Hematopoietic multipotent progenitor cell treated with erythropoietin and hydrocortisone succinate and interleukin-3 and kit ligand, for 4 days (in vitro differentiated cells): ENCODE measurements around the gene GRAMD1C.

Experiments used
- DNase-seq: peaks from one replicate; pipeline ENCODE4 v3.0.0-alpha.2; 2015

Gene GRAMD1C

DNA sequence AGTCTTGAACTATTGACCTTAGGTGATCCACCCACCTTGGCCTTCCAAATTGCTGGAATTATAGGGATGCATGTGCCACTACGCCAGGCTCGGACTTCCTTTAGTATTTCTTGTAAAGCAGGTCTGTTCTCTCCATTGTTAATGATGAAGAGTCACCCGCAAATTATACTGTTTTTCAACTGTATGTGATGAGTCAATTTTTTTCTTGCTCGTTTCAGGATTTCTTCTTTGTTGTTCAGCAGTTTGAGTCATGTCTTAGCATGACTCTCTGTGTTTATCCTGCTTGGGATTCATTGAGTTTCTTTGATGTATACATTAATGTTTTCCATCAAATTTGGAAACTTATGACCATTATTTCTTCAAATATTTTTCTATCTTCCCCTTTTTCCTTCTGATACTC is 28.9 kb downstream of the GRAMD1C start:
- DNase-seq: no peak

GRCh38 chr3:113873293-113873692 is 34.7 kb downstream of the GRAMD1C start:
- no peak for DNase-seq

DNA sequence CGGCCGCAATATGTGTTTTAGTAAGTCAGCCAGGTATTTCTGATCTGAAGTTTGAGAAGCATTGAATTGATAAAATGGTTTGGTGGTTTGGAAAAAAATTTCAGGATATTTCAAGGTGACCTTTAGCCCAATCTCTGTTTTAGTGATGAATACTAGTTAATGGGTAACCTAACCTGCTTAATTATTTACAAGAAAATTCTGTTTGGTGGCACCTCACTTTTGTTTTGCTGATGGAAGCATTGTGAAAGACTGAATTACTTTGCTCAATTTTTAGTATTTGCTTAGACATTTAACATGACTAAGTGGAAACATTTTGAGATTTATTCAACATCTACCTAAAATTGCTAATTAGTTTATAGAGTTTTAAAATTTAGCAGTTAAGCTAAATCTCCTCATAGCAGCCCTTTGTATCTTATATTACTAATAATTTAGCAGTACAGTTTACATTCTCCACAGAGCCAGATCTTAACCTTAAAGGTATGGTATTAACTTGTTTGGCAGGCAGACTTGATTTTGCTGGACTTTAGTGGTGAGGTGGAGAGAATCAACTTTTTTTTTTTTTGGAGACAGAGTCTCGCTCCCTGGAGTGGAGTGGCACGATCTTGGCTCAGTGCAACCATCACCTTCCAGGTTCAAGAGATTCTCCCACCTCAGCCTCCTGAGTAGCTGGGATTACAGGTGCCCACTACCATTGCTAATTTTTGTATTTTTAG is 35.4 kb downstream of the GRAMD1C start:
- no peak for DNase-seq

GRCh38 chr3:113878403-113878802 is 39.8 kb downstream of the GRAMD1C start:
- no peak for DNase-seq

DNA sequence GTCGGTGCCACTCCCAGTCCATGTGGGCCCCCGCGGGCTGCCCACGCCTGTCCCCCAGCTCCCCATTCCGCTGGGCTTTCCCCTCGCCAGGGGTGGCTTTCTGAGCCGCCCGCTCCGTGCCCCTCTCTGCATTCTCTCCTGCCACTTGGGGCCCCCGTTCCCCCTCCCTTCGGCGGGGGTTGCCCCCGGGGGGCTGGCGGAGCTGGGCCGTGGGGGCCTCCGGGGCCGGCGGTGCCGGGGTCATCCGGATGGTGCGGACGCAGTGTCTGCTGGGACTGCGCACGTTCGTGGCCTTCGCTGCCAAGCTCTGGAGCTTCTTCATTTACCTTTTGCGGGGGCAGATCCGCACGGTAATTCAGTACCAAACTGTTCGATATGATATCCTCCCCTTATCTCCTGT is 46.5 kb downstream of the GRAMD1C start:
- no peak for DNase-seq

DNA sequence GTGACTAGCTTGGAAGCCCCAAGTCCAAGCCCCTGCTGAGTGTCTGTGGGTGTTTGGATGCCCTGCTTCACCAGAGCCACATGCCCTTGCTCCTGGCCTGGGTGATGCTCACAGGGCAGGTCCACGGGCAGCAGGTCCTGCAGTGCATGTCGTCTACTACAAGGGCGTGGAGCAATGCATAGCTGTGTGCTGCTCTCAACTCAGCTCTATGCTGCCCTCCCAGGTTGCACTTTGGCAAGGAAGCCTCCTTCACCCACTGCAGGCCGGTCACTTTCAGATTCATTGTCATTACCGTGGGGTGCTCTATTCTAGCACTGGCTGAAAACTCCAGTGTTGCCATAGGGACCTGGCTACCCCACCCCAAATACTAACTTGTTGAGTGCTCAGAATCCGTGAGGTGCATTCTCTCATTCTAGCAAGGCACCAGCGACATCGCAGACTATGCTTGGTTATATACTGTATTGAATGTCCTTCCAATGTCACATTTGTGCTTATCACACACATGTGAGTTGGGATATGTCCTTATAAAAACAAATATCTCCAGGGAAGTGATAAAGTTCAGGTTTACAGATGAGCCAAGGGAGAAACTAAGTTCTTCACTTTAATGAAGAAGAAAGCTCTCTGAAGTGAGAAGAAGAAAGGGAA is 51.8 kb downstream of the GRAMD1C start:
- no peak for DNase-seq

DNA sequence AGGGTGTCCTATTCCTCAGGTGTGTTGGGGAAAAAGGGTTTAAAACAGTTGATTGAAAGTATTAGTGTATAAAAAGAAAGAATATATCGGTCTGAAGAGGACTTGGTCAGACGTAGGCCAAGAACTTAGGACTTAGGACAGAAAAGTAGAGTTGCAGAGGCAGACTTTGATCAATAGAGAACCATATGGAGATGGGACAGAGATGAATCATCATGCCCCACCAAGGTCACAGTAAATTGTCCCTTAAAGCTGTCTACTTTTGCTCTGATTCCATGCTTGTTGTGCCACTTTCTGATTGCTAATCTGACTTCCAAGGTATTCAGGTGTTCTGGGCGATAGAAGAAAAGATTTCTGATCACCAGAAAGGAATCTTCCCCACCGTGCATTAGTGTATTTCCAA is 56.3 kb downstream of the GRAMD1C start:
- no peak for DNase-seq

GRCh38 chr3:113895964-113896363 is 57.4 kb downstream of the GRAMD1C start:
- DNase-seq: no peak

GRCh38 chr3:113896930-113897329 is 58.3 kb downstream of the GRAMD1C start:
- no peak for DNase-seq

DNA sequence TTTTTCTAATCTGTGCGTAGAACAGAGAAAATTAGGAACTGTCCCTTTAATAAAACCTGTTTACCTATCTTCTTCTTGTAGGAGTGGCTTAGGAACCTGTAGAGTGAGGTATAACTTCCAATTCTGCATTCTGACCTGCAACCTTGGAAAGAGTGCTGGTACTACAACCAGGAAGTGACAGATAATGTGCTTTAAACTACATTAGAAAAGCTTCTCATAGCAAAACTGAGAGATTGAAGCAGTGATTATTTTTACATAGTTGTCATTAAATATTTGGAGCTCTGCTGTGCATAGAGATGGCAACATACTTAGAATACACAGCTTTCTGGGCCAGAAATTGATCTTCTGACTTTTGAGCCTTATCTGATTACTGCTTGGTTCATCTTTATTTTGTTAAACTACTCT is 58.8 kb downstream of the GRAMD1C start:
- no peak for DNase-seq

- peak; percentile 46 for DNase-seq
Measured at GRCh38 chr3:113898892-113899291, 60.3 kb downstream of the GRAMD1C start.

DNA sequence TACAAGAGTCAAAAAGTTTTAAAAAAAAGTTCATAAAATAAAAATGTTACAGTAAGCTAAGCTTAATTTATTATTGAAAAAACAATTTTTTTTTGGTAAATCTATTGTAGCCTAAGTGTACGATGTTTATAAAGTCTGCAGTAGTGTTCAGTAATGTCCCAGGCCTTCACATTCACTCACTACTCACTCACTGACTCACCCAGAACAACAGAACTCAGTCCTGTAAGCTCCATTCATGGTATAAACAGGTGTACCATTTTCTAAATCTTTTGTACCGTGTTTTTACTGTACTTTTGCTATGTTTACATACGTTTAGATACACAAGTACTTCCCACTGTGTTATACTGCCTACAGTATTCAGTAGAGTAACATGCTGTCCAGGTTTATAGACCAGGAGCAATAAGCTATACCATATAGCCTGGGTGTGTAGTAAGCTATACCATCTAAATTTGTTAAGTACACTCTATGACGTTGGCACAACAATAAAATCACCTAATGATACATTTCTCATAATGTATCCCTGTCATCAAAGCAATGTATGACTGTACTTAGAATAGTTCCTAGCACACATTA is 68.1 kb downstream of the GRAMD1C start:
- DNase-seq: no peak

DNA sequence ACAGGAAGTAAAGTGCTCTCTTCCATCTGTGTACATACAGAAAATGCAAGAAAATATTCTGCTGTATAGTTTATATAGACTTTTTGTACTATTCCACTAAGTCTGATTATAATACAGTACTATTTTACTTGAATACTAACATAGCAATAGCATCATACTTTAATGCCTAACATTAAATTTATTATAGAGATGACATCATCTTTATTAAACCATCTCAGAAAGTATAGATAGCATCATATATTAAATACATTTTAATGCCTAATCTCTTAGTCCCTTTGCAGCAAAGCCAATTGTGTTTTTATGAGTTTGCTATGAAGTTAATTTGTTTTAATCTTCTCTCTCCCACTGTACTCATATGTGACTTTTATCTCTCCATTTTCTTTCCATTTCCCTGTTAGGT is 69.5 kb downstream of the GRAMD1C start:
- no peak for DNase-seq

GRCh38 chr3:113910966-113911365 is 72.4 kb downstream of the GRAMD1C start:
- no peak for DNase-seq

GRCh38 chr3:113912552-113913236 is 74.1 kb downstream of the GRAMD1C start:
- peak; percentile 78 for DNase-seq

DNA sequence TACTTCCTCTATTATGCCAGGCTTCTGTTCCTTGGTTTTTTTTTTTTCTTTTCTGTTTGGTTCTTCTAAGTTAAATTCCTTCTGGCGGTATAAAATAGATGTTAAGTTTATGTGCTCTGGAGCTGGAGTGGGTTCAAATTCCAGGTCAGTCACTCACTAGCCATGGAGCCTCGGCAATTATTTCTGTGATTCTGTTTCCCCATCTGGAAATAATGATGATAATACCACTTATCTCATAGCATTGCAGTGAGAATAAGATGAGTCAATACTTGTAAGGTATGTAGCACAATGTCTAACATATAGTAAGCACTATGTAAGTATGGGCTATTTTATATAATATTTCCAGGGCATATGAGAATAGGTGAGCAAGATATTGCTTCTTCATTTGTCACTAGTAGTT is 76.1 kb downstream of the GRAMD1C start:
- no peak for DNase-seq

DNA sequence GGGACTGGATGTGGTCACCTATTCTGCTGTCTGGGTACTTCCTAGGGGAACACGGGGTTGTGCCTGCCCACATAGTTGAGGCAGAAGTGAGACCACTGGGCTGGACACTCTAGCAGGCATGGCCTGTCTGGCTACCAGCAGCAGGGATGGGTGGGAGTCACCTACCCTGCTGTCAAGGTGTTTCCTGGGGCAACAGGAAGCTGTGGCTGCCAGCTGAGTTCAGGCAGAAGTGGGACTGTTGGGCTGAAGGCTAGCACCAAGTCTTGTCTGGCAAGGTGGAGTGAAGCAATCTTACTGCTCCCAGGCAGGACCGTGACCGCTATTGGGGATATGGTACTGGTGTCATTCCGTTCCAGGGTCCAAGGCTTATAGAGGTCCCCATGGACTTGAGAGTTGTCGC is 89.0 kb downstream of the GRAMD1C start:
- peak; percentile 47 for DNase-seq

GRCh38 chr3:113946831-113947230 is 108.2 kb downstream of the GRAMD1C start:
- no peak for DNase-seq

GRCh38 chr3:113947372-113948014 is 108.9 kb downstream of the GRAMD1C start, which contains the start of gene ZDHHC23:
Gene ZDHHC23 (plus strand): TSS chr3:113948013. CDS start chr3:113948803, 790 bp downstream.
- DNase-seq: peak; percentile 79

- DNase-seq: peak; percentile 46
Measured at GRCh38 chr3:113948015-113948917, 109.7 kb downstream of the GRAMD1C start.

GRCh38 chr3:113952921-113953320 is 114.3 kb downstream of the GRAMD1C start:
- no peak for DNase-seq

DNA sequence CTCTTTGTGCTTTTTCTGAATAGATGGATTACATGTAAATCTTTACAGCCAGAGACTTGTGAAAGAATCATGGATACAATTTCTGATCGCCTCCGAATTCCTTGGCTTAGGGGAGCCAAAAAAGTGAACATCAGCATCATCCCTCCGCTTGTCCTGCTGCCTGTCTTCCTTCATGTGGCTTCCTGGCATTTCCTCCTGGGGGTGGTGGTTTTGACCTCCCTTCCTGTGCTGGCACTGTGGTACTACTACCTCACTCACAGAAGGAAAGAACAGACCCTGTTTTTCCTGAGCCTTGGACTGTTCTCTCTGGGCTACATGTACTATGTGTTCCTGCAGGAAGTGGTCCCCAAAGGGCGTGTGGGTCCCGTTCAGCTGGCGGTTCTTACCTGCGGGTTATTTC is 115.1 kb downstream of the GRAMD1C start:
- peak; percentile 8 for DNase-seq
